Cardiac muscle cell (in vitro differentiated cells and primary cell): ENCODE data around the gene SNX27. TPM values are rescaled to one million over a fixed set of nuclear protein-coding genes. Genes with fewer than 3 reads are reported as not detected.

Experiments
- DNase-seq, 2 donors: peaks; one replicate each; pipeline versions ENCODE4 v3.0.0 to v3.0.0-alpha.2; 2010 to 2017; ENCODE audit warnings: low read depth in 1 of 2, low spot score in 1 of 2
- H3K27ac ChIP-seq: fragments of 200-600 bp; sonication (generic); 2 replicates; pipeline ENCODE4 v1.5.1; 2016
- H3K27me3 ChIP-seq: fragments of 200-600 bp; sonication (generic); 2 replicates; pipeline ENCODE4 v1.6.0; 2016; ENCODE audit warnings: control low read depth
- H3K36me3 ChIP-seq: fragments of 200-600 bp; sonication (generic); 2 replicates; pipeline ENCODE4 v1.5.1; 2016; ENCODE audit warnings: control low read depth
- H3K4me1 ChIP-seq: fragments of 200-600 bp; sonication (generic); 2 replicates; pipeline ENCODE4 v1.8.1; 2017; ENCODE audit warnings: low read depth, mild to moderate bottlenecking, mixed run types
- H3K4me3 ChIP-seq: fragments of 200-600 bp; sonication (generic); 2 replicates; pipeline ENCODE4 v1.5.1; 2016; ENCODE audit warnings: mild to moderate bottlenecking
- H3K9me3 ChIP-seq: fragments of 200-600 bp; sonication (generic); 2 replicates; pipeline ENCODE4 v1.5.1; 2017; ENCODE audit warnings: low read depth, mild to moderate bottlenecking, control low read depth
- polyA plus RNA-seq: library from polyadenylated mRNA; unstranded; fragments of >200 nt; fragmentation: Nextera tagmentation; extraction: Ambion mirVana; gene quantifications from 2 replicates; pipeline ENCODE4 v1.2.1, GENCODE V29; 2016
- total RNA-seq: library from RNA; depleted of rRNA; stranded (reverse); fragments of >200 nt; gene quantifications from 2 replicates; pipeline ENCODE4 v1.2.3, GENCODE V29; 2016
- TF ChIP-seq, protein P1 (sequence below): IDR thresholded peaks from 2 replicates; pipeline ENCODE4 v1.5.1; 2012; ENCODE audit warnings: low read depth, mild to moderate bottlenecking, low read length

Gene SNX27
- total and polyA plus RNA-seq, 2 experiments from 2014 or later = 24.4 to 34.5 TPM

DNA sequence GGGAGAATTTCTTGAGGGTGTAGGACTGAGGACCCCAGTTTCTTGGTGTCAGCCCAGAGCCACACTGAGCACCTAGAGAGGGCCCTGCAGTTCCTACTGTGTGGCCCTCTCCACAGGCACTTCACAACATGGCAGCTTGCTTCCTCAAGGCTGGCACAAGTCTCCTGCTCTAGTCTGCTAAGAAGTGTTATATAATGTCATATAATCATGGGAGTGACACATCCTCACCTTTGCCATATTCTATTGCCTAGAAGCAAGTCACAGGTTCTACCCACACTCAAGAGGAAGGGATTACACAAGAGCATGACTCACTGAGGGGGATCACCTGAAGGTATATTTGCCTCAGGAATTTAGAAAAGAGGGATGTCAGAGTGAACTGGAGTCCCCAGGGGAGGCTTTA lies 5.5 kb upstream of the SNX27 start:
- Histone ChIP-seq H3K4me1 (no peaks in the 10 kb centered on the region), H3K27ac (no peak overlapping the region), H3K27me3 (no peaks in the 10 kb centered on the region), H3K36me3 (no peaks in the 10 kb centered on the region), H3K9me3 (no peaks in the 10 kb centered on the region), H3K4me3 (no peak overlapping the region)
- TF ChIP-seq, protein P1, sequence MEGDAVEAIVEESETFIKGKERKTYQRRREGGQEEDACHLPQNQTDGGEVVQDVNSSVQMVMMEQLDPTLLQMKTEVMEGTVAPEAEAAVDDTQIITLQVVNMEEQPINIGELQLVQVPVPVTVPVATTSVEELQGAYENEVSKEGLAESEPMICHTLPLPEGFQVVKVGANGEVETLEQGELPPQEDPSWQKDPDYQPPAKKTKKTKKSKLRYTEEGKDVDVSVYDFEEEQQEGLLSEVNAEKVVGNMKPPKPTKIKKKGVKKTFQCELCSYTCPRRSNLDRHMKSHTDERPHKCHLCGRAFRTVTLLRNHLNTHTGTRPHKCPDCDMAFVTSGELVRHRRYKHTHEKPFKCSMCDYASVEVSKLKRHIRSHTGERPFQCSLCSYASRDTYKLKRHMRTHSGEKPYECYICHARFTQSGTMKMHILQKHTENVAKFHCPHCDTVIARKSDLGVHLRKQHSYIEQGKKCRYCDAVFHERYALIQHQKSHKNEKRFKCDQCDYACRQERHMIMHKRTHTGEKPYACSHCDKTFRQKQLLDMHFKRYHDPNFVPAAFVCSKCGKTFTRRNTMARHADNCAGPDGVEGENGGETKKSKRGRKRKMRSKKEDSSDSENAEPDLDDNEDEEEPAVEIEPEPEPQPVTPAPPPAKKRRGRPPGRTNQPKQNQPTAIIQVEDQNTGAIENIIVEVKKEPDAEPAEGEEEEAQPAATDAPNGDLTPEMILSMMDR = no peak
- no peak for DNase-seq

DNA sequence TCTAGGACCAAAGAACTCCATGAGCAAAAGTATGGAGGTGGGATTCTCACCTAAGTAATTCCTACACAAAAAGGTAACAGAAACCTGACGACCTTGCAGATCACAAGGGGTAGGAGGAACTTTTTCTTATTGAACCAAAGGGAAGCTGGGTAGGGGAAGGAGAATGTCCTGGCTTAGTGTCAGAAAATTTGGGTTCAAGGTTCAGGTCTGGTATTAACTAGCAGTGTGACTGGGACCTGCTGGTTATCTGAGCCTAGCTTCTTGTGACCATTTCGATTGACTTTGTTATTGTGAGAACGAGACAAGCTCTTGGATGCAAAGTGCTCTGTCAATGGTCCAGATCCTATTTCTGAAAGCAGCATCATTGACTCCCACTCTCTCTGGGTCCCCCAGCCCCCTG lies 5.0 kb upstream of the SNX27 start:
- no peak overlapping the region for H3K4me3 ChIP-seq
- H3K4me1 ChIP-seq = no peaks in the 10 kb centered on the region
- TF ChIP-seq, protein P1 = no peak
- no peak for DNase-seq
- H3K36me3 ChIP-seq = no peaks in the 10 kb centered on the region
- H3K27ac ChIP-seq = no peak overlapping the region
- no peaks in the 10 kb centered on the region for H3K9me3 ChIP-seq
- H3K27me3 ChIP-seq = no peaks in the 10 kb centered on the region

DNA sequence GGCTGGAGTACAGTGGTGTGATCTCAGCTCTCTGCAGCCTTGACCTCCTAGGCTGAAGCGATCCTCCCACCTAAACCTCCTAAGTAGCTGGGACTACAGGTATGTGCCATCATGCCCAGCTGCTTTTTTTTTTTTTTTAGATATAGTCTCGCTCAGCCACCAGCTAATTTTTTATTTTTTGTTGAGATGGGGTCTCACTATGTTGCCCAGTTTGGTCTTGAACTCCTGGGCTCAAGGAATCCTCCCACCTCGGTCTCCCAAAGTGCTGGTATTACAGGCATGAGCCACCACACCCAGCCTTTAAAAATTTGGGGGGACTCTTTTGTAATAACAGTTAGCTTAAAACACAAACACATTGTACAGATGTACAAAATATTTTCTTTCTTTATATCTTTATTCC lies 1.7 kb upstream of the SNX27 start:
- TF ChIP-seq, protein P1 = no peak
- Histone ChIP-seq H3K36me3 (no peaks in the 10 kb centered on the region), H3K4me1 (no peaks in the 10 kb centered on the region), H3K27ac (no peak overlapping the region), H3K4me3 (no peak overlapping the region), H3K27me3 (no peaks in the 10 kb centered on the region), H3K9me3 (no peaks in the 10 kb centered on the region)
- no peak for DNase-seq

DNA sequence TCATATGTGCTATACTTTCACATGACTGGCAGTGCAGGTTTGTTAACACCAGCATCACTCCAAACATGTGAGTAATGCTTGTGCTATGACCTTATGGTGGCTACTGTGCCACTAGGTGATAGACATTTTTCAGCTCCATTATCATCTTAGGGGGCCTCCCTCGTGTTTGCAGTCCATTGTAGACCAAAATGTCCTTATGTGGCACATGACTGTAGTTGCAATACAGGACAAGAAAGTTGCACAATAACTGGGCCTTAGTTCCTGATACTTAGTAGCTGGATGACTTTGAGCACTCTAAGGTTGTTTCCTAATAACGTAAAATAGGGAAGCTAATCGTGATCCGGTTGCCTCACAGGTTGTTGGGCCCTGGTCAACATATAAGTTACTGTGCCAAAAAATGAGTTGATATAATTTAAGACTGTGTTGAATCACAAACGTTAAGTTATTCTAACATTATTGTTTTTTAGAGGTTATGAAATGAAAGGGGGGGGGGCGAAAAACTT lies 511 bp upstream of the SNX27 start:
- DNase-seq = peak in 1 of 2 donors; percentile 87
- Histone ChIP-seq H3K36me3 (no peaks in the 10 kb centered on the region), H3K27ac (peak overlapping the region; percentile 2), H3K9me3 (no peaks in the 10 kb centered on the region), H3K4me1 (no peaks in the 10 kb centered on the region), H3K4me3 (no peak overlapping the region), H3K27me3 (no peaks in the 10 kb centered on the region)
- TF ChIP-seq, protein P1 = no peak

DNA sequence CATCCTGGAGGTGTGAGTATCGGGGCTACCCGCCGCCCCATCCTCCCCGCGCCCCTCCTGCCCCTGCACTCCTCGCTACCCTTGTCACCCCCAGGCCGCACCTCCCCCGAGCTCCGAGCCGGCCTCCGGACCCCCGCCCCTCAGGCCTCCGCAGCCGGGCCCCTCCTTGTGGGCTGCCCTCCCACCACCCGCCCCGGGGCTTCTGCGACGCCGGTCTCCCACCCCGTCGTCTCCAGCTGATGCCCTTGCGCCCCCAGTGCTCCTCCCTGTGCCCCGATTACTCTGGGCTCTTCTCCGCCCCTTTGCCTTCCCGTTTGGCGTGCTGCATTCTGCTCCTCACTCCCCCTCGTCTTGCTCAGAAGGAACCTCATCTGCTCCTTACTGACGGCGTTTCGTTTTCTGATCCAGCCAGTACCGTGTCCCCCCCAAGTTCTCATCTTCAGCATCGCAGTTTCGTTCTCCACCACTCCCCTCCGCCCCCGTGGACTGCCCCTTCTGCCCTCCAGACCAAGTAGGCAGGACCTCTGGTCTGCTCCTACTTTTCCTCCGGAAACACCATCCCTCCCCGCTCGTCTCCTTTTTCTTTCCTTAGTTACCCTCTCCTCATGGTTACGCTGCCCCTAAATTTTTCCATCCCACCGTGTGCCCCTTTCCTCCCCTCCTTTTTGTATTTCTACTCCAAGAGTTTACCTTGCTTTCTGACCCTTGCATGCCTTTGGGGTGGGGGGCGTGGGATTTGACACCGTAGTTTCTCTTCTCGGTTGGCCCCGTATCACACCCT lies 841 bp downstream of the SNX27 start:
- H3K9me3 ChIP-seq = no peaks in the 10 kb centered on the region
- H3K4me3 ChIP-seq = peak overlapping the region; percentile 70
- no peaks in the 10 kb centered on the region for H3K4me1 ChIP-seq
- peak in 1 of 2 donors; percentile 35 for DNase-seq
- no peaks in the 10 kb centered on the region for H3K27me3 ChIP-seq
- TF ChIP-seq, protein P1 = no peak
- peak overlapping the region; percentile 62 for H3K27ac ChIP-seq
- H3K36me3 ChIP-seq = no peaks in the 10 kb centered on the region
